Endothelial cell of umbilical vein (primary cell): ENCODE results near the gene ARHGAP32.

Experiments
- CTCF ChIP-seq, 2 donors: IDR thresholded peaks; 1 replicate in 1 of 2; 2 replicates in 1 of 2; pipeline ENCODE4 v1.5.1; 2011; ENCODE audit warnings: low read length in 2 of 2, mild to moderate bottlenecking in 2 of 2, moderate library complexity in 2 of 2, control low read depth in 1 of 2, inconsistent platforms in 1 of 2, low read depth in 1 of 2; ENCODE audit not compliant: insufficient read depth in 1 of 2; ENCODE audit errors: extremely low read depth in 1 of 2
- EZH2 ChIP-seq: IDR thresholded peaks from 2 replicates; pipeline ENCODE4 v1.6.1; 2012; ENCODE audit warnings: borderline replicate concordance, low read depth, mild to moderate bottlenecking, moderate library complexity, low read length, inconsistent platforms; ENCODE audit not compliant: severe bottlenecking
- JUN ChIP-seq: IDR thresholded peaks from 2 replicates; pipeline ENCODE4 v1.6.1; 2011; ENCODE audit warnings: borderline replicate concordance, low read depth; ENCODE audit not compliant: insufficient read length, insufficient read depth
- MAX ChIP-seq: IDR thresholded peaks from 2 replicates; pipeline ENCODE4 v1.6.1; 2011; ENCODE audit not compliant: insufficient read depth, insufficient read length
- POLR2A ChIP-seq: IDR thresholded peaks from 2 replicates; pipeline ENCODE4 v1.6.1; 2012; ENCODE audit warnings: low read depth, mild to moderate bottlenecking, control low read depth, low read length
- POLR2AphosphoS5 ChIP-seq: IDR thresholded peaks from 2 replicates; pipeline ENCODE4 v1.6.1; 2012; ENCODE audit warnings: low read depth, mild to moderate bottlenecking, control low read depth, low read length, moderate library complexity; ENCODE audit not compliant: insufficient read depth

- TF ChIP-seq POLR2A (no peak), CTCF (IDR thresholded peaks at IDR 0.05; ENCODE audit: extremely low read depth in 1 of 2, insufficient read depth in 1 of 2, low read depth in 1 of 2, low read length in 2 of 2) (no peak), EZH2 (no peak), POLR2AphosphoS5 (no peak), MAX (no peak), JUN (no peak)
Observed at GRCh38 chr11:128939591-128939990, 252.5 kb downstream of the ARHGAP32 start.
